ENCODE data around the gene ODF2L.

Gene ODF2L, protein sequence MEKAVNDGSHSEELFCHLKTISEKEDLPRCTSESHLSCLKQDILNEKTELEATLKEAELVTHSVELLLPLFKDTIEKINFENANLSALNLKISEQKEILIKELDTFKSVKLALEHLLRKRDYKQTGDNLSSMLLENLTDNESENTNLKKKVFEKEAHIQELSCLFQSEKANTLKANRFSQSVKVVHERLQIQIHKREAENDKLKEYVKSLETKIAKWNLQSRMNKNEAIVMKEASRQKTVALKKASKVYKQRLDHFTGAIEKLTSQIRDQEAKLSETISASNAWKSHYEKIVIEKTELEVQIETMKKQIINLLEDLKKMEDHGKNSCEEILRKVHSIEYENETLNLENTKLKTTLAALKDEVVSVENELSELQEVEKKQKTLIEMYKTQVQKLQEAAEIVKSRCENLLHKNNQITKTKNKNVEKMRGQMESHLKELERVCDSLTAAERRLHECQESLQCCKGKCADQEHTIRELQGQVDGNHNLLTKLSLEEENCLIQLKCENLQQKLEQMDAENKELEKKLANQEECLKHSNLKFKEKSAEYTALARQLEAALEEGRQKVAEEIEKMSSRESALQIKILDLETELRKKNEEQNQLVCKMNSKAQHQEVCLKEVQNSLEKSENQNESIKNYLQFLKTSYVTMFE

DNA sequence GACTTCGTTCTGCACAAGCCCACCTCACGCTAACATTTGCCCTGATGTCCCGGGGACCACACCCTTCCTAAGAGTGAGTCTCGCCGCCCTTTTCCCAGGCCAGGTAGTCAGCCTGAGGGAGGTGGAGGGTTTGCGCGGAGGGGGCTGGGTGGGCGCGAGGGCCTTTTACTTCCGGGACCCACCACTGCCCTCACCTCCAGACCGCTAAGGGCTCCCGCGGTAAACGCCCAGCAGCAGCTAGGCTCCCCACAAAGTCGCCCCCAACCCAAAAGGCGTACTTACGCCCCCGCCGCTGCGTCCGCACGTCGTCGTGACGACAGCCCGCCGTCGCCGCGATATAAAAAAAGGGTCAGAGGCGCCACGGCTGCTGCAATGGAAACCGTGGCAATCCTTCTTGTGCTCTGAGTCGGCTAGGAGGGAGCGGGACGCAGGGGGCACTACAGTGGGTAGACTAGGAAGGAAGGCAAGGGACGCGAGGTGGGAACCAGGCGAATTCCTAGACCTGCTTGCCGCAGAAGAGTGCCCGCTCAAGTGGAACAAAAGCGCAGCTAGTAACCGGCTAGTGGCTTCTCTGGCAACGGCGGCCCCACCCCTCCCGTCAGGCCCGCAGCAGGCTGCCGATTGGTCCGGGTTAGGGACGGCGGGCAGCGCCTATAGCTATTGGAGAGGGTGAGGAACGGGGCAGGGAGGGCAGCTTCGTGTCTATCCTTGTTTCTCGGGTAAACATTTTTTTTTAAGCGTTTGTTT, at the start of gene ODF2L:
Gene ODF2L, minus strand, starts transcription at position 573 of the 747 bp plus-strand sequence. CDS start 9,296 bp downstream, outside the sequence.
- H3K4me3 ChIP-seq (ENCODE audit: control insufficient read depth, low read depth, low read length) = peak within 1 kb of the TSS; percentile 90
- DNase-seq (ENCODE audit: low read depth) = no peak
- TF ChIP-seq, protein P1, sequence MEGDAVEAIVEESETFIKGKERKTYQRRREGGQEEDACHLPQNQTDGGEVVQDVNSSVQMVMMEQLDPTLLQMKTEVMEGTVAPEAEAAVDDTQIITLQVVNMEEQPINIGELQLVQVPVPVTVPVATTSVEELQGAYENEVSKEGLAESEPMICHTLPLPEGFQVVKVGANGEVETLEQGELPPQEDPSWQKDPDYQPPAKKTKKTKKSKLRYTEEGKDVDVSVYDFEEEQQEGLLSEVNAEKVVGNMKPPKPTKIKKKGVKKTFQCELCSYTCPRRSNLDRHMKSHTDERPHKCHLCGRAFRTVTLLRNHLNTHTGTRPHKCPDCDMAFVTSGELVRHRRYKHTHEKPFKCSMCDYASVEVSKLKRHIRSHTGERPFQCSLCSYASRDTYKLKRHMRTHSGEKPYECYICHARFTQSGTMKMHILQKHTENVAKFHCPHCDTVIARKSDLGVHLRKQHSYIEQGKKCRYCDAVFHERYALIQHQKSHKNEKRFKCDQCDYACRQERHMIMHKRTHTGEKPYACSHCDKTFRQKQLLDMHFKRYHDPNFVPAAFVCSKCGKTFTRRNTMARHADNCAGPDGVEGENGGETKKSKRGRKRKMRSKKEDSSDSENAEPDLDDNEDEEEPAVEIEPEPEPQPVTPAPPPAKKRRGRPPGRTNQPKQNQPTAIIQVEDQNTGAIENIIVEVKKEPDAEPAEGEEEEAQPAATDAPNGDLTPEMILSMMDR (IDR thresholded peaks at IDR 0.05; ENCODE audit: control insufficient read depth, insufficient read depth, low read depth, low read length, missing control alignments) = no peak

DNA sequence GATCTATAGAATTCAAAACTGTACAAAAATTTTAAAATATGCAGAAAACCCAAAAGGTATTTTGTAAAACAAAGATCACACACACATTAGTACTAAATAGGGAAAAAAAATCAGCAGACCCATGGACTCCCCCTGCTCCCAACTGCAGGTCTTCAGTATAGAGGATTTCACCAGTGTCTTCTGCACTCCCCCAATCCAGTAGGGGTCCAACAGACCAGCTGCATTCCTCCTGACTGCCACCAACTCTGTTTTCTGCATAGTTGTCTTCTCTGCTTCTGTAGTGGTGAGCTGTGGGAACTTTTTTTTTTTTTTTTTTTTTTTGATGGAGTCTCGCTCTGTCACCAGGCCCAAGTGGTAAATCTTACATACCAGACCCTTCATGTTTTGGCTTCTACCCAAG, 49.8 kb upstream of the ODF2L start:
- no peak overlapping the region for H3K4me3 ChIP-seq (ENCODE audit: control insufficient read depth, low read depth, low read length)
- TF ChIP-seq, protein P1 (IDR thresholded peaks at IDR 0.05; ENCODE audit: control insufficient read depth, insufficient read depth, low read depth, low read length, missing control alignments) = no peak
- no peak for DNase-seq (ENCODE audit: low read depth)

DNA sequence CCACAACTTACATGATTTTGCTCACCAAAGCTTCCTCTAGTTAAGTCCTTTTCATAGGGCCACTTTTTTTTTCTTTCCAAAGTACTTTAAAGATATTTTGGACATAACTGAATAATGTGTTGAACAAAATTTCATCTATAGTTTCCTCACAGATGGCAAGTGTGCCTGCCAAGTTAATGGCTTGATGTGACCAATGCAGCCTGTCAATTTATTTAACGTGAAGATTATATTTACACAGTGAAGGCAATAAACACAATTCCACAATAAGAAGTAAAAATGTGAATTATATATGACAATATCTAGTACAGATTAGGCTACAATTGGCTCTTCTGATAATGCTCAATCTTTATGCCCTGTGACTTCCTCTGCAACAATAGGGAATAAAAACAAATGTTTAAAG, 45.9 kb upstream of the ODF2L start:
- H3K4me3 ChIP-seq (ENCODE audit: control insufficient read depth, low read depth, low read length) = no peak overlapping the region
- DNase-seq (ENCODE audit: low read depth) = no peak
- TF ChIP-seq, protein P1 (IDR thresholded peaks at IDR 0.05; ENCODE audit: control insufficient read depth, insufficient read depth, low read depth, low read length, missing control alignments) = no peak

DNA sequence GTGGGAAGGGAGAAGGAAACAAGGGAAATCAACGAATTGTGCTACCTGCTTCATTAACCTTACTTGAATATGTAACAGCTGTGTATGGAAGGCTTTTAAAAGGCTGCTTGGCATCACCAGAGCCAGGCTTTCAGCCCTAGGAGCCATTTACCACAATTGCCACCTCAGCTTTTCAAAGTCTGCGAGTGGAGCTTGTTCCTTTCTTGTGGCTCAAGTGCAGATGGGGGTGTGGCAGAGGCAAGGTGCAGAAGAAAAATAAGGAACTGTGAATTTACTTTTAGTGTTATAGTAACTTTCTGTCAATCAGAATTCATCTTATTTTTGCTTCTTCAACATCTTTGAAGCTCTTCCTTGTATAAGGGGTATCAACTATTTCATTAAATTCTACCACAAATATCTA, 45.5 kb upstream of the ODF2L start:
- TF ChIP-seq, protein P1 (IDR thresholded peaks at IDR 0.05; ENCODE audit: control insufficient read depth, insufficient read depth, low read depth, low read length, missing control alignments) = no peak
- H3K4me3 ChIP-seq (ENCODE audit: control insufficient read depth, low read depth, low read length) = no peak overlapping the region
- no peak for DNase-seq (ENCODE audit: low read depth)

DNA sequence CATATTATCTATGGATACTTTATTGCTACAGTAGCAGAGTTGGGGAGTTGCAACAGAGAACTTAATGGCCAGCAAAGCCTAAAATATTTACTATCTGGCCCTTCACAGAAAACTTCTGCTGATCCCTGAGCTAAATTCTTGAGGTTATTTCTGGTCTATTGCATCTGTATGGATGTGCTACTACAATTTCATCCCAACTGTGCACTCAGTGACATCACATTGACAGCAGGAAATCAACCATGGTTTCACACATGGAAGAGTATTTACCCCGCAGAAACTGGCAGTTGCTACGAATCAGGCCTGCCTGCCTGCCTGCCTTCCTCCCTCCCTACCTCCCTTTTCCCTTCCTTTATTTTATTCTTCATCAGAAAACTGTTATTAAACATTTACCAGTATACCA, 39.9 kb upstream of the ODF2L start:
- TF ChIP-seq, protein P1 (IDR thresholded peaks at IDR 0.05; ENCODE audit: control insufficient read depth, insufficient read depth, low read depth, low read length, missing control alignments) = no peak
- H3K4me3 ChIP-seq (ENCODE audit: control insufficient read depth, low read depth, low read length) = no peak overlapping the region
- DNase-seq (ENCODE audit: low read depth) = no peak

DNA sequence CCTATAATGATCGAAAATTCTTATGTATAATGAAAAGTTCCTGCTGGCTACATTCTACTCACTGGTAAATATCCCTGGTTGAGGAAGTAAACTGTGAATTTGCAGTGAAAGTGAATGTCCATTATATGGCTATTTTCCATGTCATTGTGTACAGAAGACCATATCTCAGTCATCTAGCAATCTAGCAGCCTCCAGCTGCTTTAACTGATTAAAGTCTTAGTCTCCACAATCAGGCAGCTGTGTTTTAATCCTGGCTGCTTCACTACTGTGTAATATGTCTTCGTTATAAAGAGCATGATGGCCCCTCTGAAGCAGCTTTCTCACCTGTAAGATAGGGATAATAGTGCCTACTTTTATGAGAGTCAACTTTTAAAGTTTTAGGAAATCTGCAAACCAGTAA, 39.2 kb upstream of the ODF2L start:
- no peak for DNase-seq (ENCODE audit: low read depth)
- no peak overlapping the region for H3K4me3 ChIP-seq (ENCODE audit: control insufficient read depth, low read depth, low read length)
- TF ChIP-seq, protein P1 (IDR thresholded peaks at IDR 0.05; ENCODE audit: control insufficient read depth, insufficient read depth, low read depth, low read length, missing control alignments) = no peak
